Measurements from ENCODE around the gene KAZN.

DNA sequence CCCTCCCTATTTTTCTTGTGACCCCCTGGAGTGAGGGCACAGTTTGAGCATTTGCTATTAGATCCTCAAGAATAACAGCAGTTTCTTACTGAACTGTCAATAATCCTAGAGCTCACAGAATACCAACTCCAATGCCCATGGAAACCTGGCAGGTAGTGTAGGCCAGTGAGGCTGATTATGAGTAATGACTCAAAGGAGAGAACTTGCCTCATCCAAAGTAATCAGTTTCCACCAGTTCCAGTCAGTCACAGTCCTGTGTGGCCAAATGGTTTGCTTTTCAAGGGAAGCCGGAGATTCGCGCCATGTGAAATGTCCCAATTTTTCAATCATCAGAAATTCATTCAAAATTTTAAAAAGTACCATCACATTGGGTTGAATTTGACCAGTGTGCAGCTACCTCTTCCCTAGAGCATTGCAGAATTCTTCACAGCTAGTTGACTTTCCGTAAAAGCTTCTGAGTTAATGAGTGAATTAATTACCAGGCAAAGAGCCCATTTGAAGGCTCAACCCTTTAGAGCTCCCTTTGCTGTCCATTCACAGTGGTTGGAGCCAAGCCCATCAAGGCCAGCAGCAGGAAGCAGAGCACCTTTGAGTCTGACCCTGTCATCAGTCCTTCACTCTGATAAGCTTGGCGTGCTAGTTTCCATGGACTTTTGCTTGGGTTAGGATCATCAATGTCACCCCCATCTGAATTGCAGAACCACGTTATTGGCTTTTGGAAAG, 170.3 kb downstream of the KAZN start:
- TF ChIP-seq EZH2phosphoT487 (IDR thresholded peaks at IDR 0.05; ENCODE audit: borderline replicate concordance, low read length), result no peak
- TF ChIP-seq, protein P1, sequence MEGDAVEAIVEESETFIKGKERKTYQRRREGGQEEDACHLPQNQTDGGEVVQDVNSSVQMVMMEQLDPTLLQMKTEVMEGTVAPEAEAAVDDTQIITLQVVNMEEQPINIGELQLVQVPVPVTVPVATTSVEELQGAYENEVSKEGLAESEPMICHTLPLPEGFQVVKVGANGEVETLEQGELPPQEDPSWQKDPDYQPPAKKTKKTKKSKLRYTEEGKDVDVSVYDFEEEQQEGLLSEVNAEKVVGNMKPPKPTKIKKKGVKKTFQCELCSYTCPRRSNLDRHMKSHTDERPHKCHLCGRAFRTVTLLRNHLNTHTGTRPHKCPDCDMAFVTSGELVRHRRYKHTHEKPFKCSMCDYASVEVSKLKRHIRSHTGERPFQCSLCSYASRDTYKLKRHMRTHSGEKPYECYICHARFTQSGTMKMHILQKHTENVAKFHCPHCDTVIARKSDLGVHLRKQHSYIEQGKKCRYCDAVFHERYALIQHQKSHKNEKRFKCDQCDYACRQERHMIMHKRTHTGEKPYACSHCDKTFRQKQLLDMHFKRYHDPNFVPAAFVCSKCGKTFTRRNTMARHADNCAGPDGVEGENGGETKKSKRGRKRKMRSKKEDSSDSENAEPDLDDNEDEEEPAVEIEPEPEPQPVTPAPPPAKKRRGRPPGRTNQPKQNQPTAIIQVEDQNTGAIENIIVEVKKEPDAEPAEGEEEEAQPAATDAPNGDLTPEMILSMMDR (IDR thresholded peaks at IDR 0.05; ENCODE audit: low read depth, low read length, poor library complexity, severe bottlenecking), result no peak
